Naive thymus-derived CD4-positive, alpha-beta T cell (primary cell): ENCODE results near the gene SLC22A23. TPM values are rescaled to one million over a fixed set of nuclear protein-coding genes. Genes with fewer than 3 reads are reported as not detected.

Source experiments
- ATAC-seq: fragments of 150-1000 bp; cut with Tn5 transposase; 2 replicates; pipeline ENCODE4 v1.10.0; 2021; ENCODE audit warnings: mild to moderate bottlenecking, moderate library complexity
- CTCF ChIA-PET: fragments of 350-600 bp; sonication (Branson Sonifier 250); formaldehyde crosslinking; loops from one replicate; lab custom pipeline; 2021; ENCODE audit warnings: antibody characterized with exemption; lab: Charles Lee
- POLR2A ChIA-PET: fragments of 350-600 bp; sonication (Branson Sonifier 250); formaldehyde crosslinking; loops from one replicate; lab custom pipeline; 2021; ENCODE audit warnings: antibody characterized with exemption, inconsistent platforms; lab: Charles Lee
- DNase-seq, 9 donors: peaks; one replicate each; pipeline versions ENCODE4 v3.0.0 to v3.0.0-alpha.2; 2020 to 2022; ENCODE audit warnings: mixed read lengths in 1 of 9
- H3K27ac ChIP-seq: one replicate; pipeline ENCODE4 v1.7.0; 2013; ENCODE audit warnings: mild to moderate bottlenecking, low read depth, low read length, moderate library complexity
- H3K27me3 ChIP-seq, 2 donors: one replicate each; pipeline ENCODE4 v1.7.0; 2013; ENCODE audit warnings: low read length in 2 of 2, mild to moderate bottlenecking in 2 of 2, moderate library complexity in 2 of 2; ENCODE audit not compliant: control insufficient read depth in 2 of 2, insufficient read depth in 2 of 2
- H3K36me3 ChIP-seq, 3 experiments: 1 replicate in 2 of 3; 2 replicates in 1 of 3; pipeline ENCODE4 v1.7.0; 2013; ENCODE audit warnings: low read length in 3 of 3, mild to moderate bottlenecking in 3 of 3, moderate library complexity in 1 of 3; ENCODE audit not compliant: insufficient read depth in 3 of 3, control insufficient read depth in 2 of 3
- H3K4me1 ChIP-seq, 2 donors: one replicate each; pipeline ENCODE4 v1.7.0; 2013; ENCODE audit warnings: low read length in 2 of 2, mild to moderate bottlenecking in 2 of 2, moderate library complexity in 1 of 2; ENCODE audit not compliant: control insufficient read depth in 2 of 2, insufficient read depth in 2 of 2
- H3K4me3 ChIP-seq: 2 replicates; pipeline ENCODE4 v1.7.0; 2013; ENCODE audit warnings: mild to moderate bottlenecking, low read length
- H3K9me3 ChIP-seq, 3 experiments: 1 replicate in 2 of 3; 2 replicates in 1 of 3; pipeline ENCODE4 v1.7.0; 2013; ENCODE audit warnings: low read length in 3 of 3; ENCODE audit not compliant: control insufficient read depth in 2 of 3
- H3K27ac Mint-ChIP-seq, 9 donors: one replicate each; pipeline ENCODE4 v1.8.0; 2020 to 2022; ENCODE audit warnings: mixed read lengths in 9 of 9, mild to moderate bottlenecking in 8 of 9, moderate library complexity in 5 of 9, inconsistent platforms in 2 of 9
- H3K27me3 Mint-ChIP-seq, 5 donors: one replicate each; pipeline ENCODE4 v1.8.0; 2021 to 2022; ENCODE audit warnings: mixed read lengths in 5 of 5, mild to moderate bottlenecking in 1 of 5
- H3K36me3 Mint-ChIP-seq, 5 donors: one replicate each; pipeline ENCODE4 v1.8.0; 2020 to 2022; ENCODE audit warnings: mixed read lengths in 5 of 5, mild to moderate bottlenecking in 3 of 5, inconsistent platforms in 1 of 5
- H3K4me1 Mint-ChIP-seq, 7 donors: one replicate each; pipeline ENCODE4 v1.8.0; 2020 to 2022; ENCODE audit warnings: mixed read lengths in 7 of 7, mild to moderate bottlenecking in 3 of 7, inconsistent platforms in 1 of 7
- H3K4me3 Mint-ChIP-seq, 10 donors: one replicate each; pipeline ENCODE4 v1.8.0; 2020 to 2022; ENCODE audit warnings: mild to moderate bottlenecking in 10 of 10, mixed read lengths in 10 of 10, moderate library complexity in 6 of 10, inconsistent platforms in 2 of 10
- H3K9me3 Mint-ChIP-seq, 11 donors: one replicate each; pipeline ENCODE4 v1.8.0; 2020 to 2022; ENCODE audit warnings: mixed read lengths in 11 of 11, mild to moderate bottlenecking in 4 of 11, inconsistent platforms in 1 of 11, moderate library complexity in 1 of 11
- intact Hi-C, 2 donors: fragments of 100-400 bp; cut with micrococcal nuclease; formaldehyde crosslinking; loops; one replicate each; pipeline ENCODE4 v1.15.1; 2023
- polyA plus RNA-seq, 2 donors: library from polyadenylated mRNA; unstranded; fragments of 300-500 nt; fragmentation: Illumina TruSeq; gene quantifications; one replicate each; pipeline ENCODE4 v1.2.3, GENCODE V29; 2021
- total RNA-seq, 6 experiments: library from RNA in 5 of 6; stranded (reverse) in 5 of 6; gene quantifications; 1 replicate in 5 of 6; 2 replicates in 1 of 6; pipeline ENCODE4 v1.2.3 and lab custom pipeline; 2021 to 2026

The SLC22A23 gene
- total and polyA plus RNA-seq, 7 experiments from 2014 or later = 1.1 to 23.8 (median 13.6) TPM

- H3K4me3 ChIP-seq = no peak overlapping the region
- Mint-ChIP-seq H3K27me3 (no peaks in the 10 kb centered on the region), H3K4me1 (no peaks in the 10 kb centered on the region), H3K36me3 (peaks cover 0 to 10% (median 0%) of the 10 kb centered on the region in 5 donors), H3K4me3 (no peak overlapping the region), H3K9me3 (no peaks in the 10 kb centered on the region), H3K27ac (peak overlapping the region in 2 of 9 donors; percentile 62)
- H3K27ac ChIP-seq = no peak overlapping the region
- H3K27me3 ChIP-seq = no peaks in the 10 kb centered on the region
- POLR2A ChIA-PET = no interaction called here
- no peaks in the 10 kb centered on the region for H3K4me1 ChIP-seq
- H3K9me3 ChIP-seq = no peaks in the 10 kb centered on the region
- DNase-seq = no peak
- intact Hi-C loops = no loop called here
- ATAC-seq = no peak
- peaks cover 0 to 15% (median 0%) of the 10 kb centered on the region in 3 experiments for H3K36me3 ChIP-seq
- CTCF ChIA-PET = interaction anchor here (0.6 to 1.1 kb wide), 2 partner anchors 8 to 10 kb away, joined by 3 to 4 read pairs; no protein-coding TSS in a partner anchor
These were observed 167.2 kb downstream of the SLC22A23 start for GRCh38 chr6:3289664-3290055.

- CTCF ChIA-PET = no interaction called here
- Mint-ChIP-seq H3K27me3 (no peaks in the 10 kb centered on the region), H3K9me3 (no peaks in the 10 kb centered on the region), H3K4me3 (no peak overlapping the region), H3K36me3 (peaks cover 0 to 10% (median 0%) of the 10 kb centered on the region in 5 donors), H3K4me1 (no peaks in the 10 kb centered on the region), H3K27ac (peak overlapping the region in 4 of 9 donors; percentile 38 to 85 (median 63))
- Histone ChIP-seq H3K27ac (no peak overlapping the region), H3K27me3 (no peaks in the 10 kb centered on the region), H3K4me1 (no peaks in the 10 kb centered on the region), H3K9me3 (no peaks in the 10 kb centered on the region), H3K36me3 (peaks cover 0 to 16% (median 0%) of the 10 kb centered on the region in 3 experiments), H3K4me3 (no peak overlapping the region)
- POLR2A ChIA-PET = no interaction called here
- DNase-seq (no peak), ATAC-seq (no peak)
- intact Hi-C loops = no loop called here
These were observed 167.9 kb downstream of the SLC22A23 start for GRCh38 chr6:3288711-3289663.

- H3K4me3 Mint-ChIP-seq = no peak overlapping the region
- POLR2A ChIA-PET = no interaction called here
- no peak overlapping the region for H3K27ac ChIP-seq
- H3K9me3 ChIP-seq = no peaks in the 10 kb centered on the region
- H3K4me1 ChIP-seq = no peaks in the 10 kb centered on the region
- no peak for DNase-seq
- no peaks in the 10 kb centered on the region for H3K27me3 ChIP-seq
- no peak for ATAC-seq
- H3K27me3 Mint-ChIP-seq = no peaks in the 10 kb centered on the region
- H3K4me3 ChIP-seq = no peak overlapping the region
- CTCF ChIA-PET = no interaction called here
- H3K27ac Mint-ChIP-seq = peak overlapping the region in 5 of 9 donors; percentile 38 to 85 (median 79)
- intact Hi-C loops = no loop called here
- H3K9me3 Mint-ChIP-seq = no peaks in the 10 kb centered on the region
- no peaks in the 10 kb centered on the region for H3K4me1 Mint-ChIP-seq
- peaks cover 0 to 10% (median 0%) of the 10 kb centered on the region in 5 donors for H3K36me3 Mint-ChIP-seq
- H3K36me3 ChIP-seq = peaks cover 0 to 23% (median 0%) of the 10 kb centered on the region in 3 experiments
These were observed 168.7 kb downstream of the SLC22A23 start for GRCh38 chr6:3287976-3288707.

GRCh38 chr6:3287308-3287707 lies 169.5 kb downstream of the SLC22A23 start:
- H3K4me1 ChIP-seq = no peaks in the 10 kb centered on the region
- no peaks in the 10 kb centered on the region for H3K27me3 ChIP-seq
- H3K4me1 Mint-ChIP-seq = no peaks in the 10 kb centered on the region
- ChIA-PET CTCF (no interaction called here), POLR2A (no interaction called here)
- peaks cover 0 to 29% (median 0%) of the 10 kb centered on the region in 3 experiments for H3K36me3 ChIP-seq
- H3K27me3 Mint-ChIP-seq = no peaks in the 10 kb centered on the region
- peaks cover 0 to 10% (median 0%) of the 10 kb centered on the region in 5 donors for H3K36me3 Mint-ChIP-seq
- intact Hi-C loops = no loop called here
- no peak overlapping the region for H3K27ac ChIP-seq
- H3K27ac Mint-ChIP-seq = peak overlapping the region in 7 of 9 donors; percentile 38 to 84 (median 40)
- DNase-seq (no peak), ATAC-seq (no peak)
- H3K4me3 Mint-ChIP-seq = no peak overlapping the region
- H3K9me3 Mint-ChIP-seq = no peaks in the 10 kb centered on the region
- no peak overlapping the region for H3K4me3 ChIP-seq
- H3K9me3 ChIP-seq = no peaks in the 10 kb centered on the region

- Histone ChIP-seq H3K4me3 (no peak overlapping the region), H3K27ac (no peak overlapping the region), H3K4me1 (no peaks in the 10 kb centered on the region), H3K9me3 (no peaks in the 10 kb centered on the region), H3K27me3 (no peaks in the 10 kb centered on the region), H3K36me3 (peaks cover 0 to 31% (median 0%) of the 10 kb centered on the region in 3 experiments)
- no peak for DNase-seq
- H3K36me3 Mint-ChIP-seq = peaks cover 0 to 10% (median 0%) of the 10 kb centered on the region in 5 donors
- no peak for ATAC-seq
- H3K4me3 Mint-ChIP-seq = no peak overlapping the region
- intact Hi-C loops = no loop called here
- H3K4me1 Mint-ChIP-seq = no peaks in the 10 kb centered on the region
- ChIA-PET POLR2A (interaction anchor here (0.5 kb wide), 1 partner anchor 167 kb away, joined by 3 read pairs; no protein-coding TSS in a partner anchor), CTCF (interaction anchor here (0.6 to 1.1 kb wide), 3 partner anchors 9 to 351 kb away, joined by 3 to 4 read pairs (median 3); no protein-coding TSS in a partner anchor)
- H3K27me3 Mint-ChIP-seq = no peaks in the 10 kb centered on the region
- no peaks in the 10 kb centered on the region for H3K9me3 Mint-ChIP-seq
- H3K27ac Mint-ChIP-seq = peak overlapping the region in 8 of 9 donors; percentile 38 to 84 (median 48)
These were observed 170.1 kb downstream of the SLC22A23 start for GRCh38 chr6:3286641-3287171.

- peaks cover 0 to 36% (median 0%) of the 10 kb centered on the region in 3 experiments for H3K36me3 ChIP-seq
- H3K4me3 Mint-ChIP-seq = no peak overlapping the region
- ChIA-PET POLR2A (interaction anchor here (0.6 kb wide), 1 partner anchor 18 kb away, joined by 3 read pairs; no protein-coding TSS in a partner anchor), CTCF (interaction anchor here (0.8 to 1.3 kb wide), 4 partner anchors 8 to 693 kb away, joined by 3 to 4 read pairs (median 3); no protein-coding TSS in a partner anchor)
- no peak overlapping the region for H3K4me3 ChIP-seq
- H3K9me3 ChIP-seq = no peaks in the 10 kb centered on the region
- no peaks in the 10 kb centered on the region for H3K27me3 ChIP-seq
- DNase-seq = no peak
- no peak overlapping the region for H3K27ac ChIP-seq
- intact Hi-C loops = no loop called here
- H3K4me1 Mint-ChIP-seq = no peaks in the 10 kb centered on the region
- no peak overlapping the region for H3K27ac Mint-ChIP-seq
- no peaks in the 10 kb centered on the region for H3K9me3 Mint-ChIP-seq
- H3K36me3 Mint-ChIP-seq = peaks cover 0 to 10% (median 0%) of the 10 kb centered on the region in 5 donors
- H3K27me3 Mint-ChIP-seq = no peaks in the 10 kb centered on the region
- H3K4me1 ChIP-seq = no peaks in the 10 kb centered on the region
- ATAC-seq = no peak
These were observed 171.1 kb downstream of the SLC22A23 start for GRCh38 chr6:3285732-3286131.
